ENCODE data around the gene MRPL27.

MRPL27 gene

DNA sequence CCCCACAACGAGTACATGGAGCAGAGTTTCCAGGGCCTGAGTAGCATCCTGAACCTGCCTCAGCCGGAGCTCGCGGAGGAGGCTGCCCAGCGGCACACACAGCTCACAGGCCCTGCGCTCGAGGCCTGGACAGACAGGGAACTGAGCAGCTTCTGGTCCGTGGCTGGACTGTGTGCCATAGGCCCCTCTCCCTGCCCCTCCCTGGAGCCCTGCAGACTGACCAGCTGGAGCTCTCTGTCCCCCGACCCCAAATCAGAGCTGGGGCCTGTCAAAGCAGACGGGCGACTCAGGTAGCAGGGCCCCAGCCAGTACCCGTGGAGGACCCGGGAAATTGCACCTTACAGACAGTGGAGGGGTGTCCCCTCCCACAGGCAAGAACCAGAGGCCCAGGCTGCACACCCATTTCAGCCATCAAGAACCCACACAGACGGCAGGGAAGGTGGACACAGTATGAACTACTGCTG is 13.0 kb downstream of the MRPL27 start:
- DNase-seq: no peak

GRCh38 chr17:50359005-50359699 is 13.8 kb downstream of the MRPL27 start:
- no peak for DNase-seq

DNA sequence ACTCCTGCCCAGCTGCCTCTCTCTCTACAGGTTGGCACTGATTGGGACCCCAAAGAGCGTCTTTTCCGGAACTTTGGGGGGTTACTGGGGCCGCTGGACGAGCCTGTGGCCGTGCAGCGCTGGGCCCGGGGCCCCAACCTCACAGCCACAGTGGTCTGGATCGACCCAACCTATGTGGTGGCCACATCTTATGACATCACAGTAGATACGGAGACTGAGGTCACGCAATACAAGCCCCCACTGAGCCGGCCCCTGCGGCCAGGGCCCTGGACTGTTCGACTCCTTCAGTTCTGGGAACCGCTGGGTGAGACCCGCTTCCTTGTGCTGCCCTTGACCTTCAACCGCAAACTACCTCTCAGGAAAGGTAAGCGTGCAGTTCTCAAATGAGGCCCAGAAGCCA is 14.8 kb downstream of the MRPL27 start:
- DNase-seq: no peak

DNA sequence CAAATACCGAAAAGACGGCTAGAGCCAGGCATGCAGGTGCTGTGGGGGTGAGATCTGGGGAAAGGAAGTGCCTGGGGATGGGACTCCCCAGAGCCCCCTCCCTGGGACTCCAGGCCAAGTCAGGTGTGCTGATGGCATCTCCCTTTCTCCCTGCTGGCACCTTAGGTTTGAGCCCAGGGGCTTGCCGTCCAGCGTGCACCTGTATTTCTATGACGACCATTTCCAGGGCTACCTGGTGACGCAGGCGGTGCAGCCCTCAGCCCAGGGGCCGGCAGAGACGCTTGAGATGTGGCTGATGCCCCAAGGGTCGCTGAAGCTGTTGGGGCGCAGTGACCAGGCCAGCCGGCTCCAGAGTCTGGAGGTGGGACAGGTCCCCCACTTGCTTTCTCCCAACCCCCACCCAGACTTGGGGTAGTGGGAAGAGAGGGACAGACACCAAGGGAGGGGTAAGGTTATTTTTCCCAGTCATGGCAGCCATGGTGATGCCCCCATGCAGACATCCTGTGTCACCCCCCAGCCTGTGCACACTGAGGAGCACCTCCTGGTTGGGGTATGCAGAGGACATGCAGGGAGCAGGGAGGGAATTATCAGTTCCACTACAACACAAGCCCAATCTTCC is 16.0 kb downstream of the MRPL27 start:
- no peak for DNase-seq

DNA sequence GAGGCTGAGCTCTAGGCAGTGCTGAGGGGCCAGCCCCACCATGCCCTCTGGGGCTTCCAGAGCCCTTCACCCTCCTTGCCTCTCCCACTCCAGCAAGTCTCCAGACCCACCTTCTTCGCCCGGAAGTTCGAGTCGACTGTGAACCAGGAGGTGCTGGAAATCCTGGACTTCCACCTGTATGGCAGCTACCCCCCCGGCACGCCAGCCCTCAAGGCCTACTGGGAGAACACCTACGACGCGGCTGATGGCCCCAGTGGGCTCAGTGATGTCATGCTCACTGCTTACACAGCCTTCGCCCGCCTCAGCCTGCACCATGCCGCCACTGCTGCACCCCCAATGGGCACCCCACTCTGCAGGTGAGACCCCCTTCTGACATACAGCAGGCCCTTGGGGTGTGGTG is 16.6 kb downstream of the MRPL27 start:
- no peak for DNase-seq

DNA sequence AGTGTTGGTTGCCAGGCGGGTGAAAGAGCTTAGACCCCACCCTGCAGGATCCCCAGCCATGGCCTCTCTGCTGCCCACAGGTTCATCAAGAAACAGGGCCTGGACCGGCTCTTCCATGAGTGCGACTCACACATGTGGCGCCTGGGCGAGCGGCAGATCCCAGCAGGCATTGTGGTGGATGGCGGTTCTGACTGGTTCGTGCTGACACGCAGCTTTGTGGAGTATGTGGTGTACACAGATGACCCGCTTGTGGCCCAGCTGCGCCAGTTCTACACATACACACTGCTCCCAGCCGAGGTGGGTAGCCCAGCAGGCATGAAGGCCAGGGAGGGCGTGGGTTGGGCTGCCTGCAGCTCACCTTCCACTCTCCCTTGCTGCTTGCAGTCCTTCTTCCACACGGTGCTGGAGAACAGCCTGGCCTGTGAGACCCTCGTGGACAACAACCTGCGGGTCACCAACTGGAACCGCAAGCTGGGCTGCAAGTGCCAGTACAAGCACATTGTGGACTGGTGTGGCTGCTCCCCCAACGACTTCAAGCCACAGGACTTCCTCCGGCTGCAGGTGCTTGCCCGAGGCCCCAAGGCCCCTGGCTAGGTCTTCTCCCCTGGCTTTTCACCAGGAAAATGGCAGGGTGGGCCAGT is 17.2 kb downstream of the MRPL27 start:
- no peak for DNase-seq

GRCh38 chr17:50355336-50355700 is 17.7 kb downstream of the MRPL27 start:
- DNase-seq: no peak

GRCh38 chr17:50354776-50355175 is 18.2 kb downstream of the MRPL27 start:
- no peak for DNase-seq

- no peak for DNase-seq
Measured at GRCh38 chr17:50354198-50354597, 18.8 kb downstream of the MRPL27 start.

DNA sequence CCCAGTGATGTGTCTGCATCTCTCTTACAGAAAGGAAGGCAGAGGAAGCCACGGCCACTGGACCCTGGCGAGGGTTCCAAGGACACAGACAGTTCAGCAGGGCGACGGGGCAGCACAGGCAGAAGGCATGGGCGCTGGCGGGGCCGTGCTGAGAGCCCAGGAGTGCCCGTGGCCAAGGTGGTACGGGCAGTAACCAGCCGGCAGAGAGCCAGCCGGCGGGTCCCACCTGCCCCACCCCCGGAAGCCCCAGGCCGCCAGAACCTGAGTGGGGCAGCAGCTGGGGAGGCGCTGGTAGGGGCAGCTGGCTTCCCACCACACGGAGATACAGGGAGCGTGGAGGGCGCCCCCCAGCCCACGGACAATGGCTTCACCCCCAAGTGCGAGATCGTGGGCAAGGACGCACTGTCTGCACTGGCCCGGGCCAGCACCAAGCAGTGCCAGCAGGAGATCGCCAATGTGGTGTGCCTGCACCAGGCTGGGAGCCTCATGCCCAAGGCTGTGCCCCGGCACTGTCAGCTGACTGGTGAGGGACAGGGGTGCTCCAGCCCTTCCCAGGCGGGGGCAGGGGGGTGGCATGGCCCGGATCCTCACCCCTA is 19.3 kb downstream of the MRPL27 start:
- DNase-seq: no peak

GRCh38 chr17:50352693-50353599 is 20.0 kb downstream of the MRPL27 start:
- no peak for DNase-seq

- DNase-seq: no peak
Measured at GRCh38 chr17:50352072-50352692, 20.8 kb downstream of the MRPL27 start.

DNA sequence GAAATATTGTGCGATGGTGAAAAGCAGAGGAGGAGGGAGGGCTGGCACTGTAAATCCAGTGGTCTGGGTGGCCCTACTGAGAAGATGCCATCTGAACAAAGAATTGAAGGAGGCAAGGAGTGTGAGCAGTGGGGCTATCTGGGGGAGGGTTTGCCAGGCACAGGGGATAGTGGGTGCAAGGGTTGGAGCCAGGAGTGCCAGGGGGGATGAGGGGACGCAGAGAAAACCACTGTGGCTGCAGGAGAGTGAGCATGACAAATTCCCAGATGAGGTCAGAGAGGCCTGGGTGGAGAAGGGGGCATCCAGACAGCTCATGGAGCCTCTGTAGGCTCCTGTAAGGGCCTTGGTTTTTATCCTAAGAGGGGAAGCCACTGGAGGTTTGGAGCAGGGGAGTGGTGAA is 22.3 kb downstream of the MRPL27 start:
- no peak for DNase-seq

DNA sequence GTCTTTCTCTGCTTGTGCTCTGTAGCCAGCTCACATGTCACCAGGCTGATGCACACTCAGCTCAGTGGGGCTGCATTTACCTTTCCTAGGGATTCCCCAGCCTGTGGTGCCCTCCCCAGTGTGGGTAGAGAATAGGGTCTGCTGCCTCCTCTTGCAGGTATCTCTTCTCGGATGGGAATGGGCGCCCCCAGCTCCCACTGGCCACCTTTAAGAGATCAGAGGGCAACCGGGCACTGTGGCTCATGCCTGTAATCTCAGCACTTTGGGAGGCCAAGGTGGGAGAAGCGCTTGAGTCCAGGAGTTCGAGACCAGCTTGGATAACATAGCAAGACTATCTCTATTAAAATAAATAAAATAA is 23.8 kb downstream of the MRPL27 start:
- no peak for DNase-seq

GRCh38 chr17:50348522-50349242 is 24.3 kb downstream of the MRPL27 start:
- DNase-seq: peak; percentile 10

DNA sequence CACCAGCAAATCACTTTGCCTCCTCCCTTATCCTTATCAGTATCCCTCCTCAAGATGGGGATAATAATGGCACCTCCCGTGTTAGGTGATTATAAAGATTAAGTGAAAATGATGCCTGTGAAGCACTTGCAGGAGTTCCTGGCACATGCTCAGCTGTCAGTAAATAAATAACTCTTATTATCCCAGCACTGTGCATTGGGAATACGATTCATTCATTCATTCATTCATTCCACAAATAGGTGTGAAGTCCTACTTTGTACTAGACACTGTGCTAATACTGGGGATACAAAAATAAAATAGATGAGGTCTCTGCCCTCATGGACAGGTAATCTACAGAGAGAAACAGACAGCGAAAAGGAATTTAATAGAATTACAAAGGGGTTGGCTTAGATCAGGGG is 25.1 kb downstream of the MRPL27 start:
- DNase-seq: no peak

DNA sequence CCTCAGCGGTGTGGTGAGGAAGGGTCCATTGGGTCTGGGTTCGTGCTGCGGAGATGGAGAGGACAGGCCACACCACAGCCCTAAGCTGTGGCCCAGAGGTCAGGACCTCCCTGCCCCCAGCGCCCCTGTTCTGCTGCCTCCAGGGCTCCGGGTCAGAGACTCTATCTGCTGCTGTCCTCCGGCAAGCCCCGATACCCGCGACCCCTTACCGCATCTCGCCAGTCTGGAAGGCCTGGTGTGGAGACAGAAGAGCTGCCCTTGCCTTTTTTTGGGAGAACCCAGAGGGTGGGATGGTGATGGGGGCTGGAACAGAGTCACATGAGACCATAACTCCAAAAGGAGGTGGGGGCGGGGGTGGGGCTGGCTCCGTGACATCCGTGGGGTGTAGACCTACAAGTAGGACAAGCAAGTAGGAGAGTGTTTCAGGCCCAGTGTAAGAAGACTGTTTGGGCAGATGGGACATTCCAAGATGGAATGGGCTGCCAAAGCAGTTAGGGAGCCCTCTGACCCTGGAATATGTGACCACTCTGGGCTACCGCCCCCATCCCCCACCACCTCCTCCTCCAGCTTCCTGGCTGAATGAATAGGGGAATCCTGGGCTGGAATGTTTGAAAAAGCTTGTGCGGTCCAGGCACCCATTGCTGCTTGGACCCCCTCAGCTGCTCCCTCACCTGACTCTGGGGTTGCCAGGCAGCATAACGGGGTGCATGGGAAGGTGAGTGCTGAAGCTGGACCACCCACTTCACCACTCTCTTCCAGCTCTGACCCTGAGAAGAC is 25.7 kb downstream of the MRPL27 start:
- DNase-seq: no peak

- DNase-seq: peak; percentile 45
Measured at GRCh38 chr17:50346313-50347116, 26.5 kb downstream of the MRPL27 start.

DNA sequence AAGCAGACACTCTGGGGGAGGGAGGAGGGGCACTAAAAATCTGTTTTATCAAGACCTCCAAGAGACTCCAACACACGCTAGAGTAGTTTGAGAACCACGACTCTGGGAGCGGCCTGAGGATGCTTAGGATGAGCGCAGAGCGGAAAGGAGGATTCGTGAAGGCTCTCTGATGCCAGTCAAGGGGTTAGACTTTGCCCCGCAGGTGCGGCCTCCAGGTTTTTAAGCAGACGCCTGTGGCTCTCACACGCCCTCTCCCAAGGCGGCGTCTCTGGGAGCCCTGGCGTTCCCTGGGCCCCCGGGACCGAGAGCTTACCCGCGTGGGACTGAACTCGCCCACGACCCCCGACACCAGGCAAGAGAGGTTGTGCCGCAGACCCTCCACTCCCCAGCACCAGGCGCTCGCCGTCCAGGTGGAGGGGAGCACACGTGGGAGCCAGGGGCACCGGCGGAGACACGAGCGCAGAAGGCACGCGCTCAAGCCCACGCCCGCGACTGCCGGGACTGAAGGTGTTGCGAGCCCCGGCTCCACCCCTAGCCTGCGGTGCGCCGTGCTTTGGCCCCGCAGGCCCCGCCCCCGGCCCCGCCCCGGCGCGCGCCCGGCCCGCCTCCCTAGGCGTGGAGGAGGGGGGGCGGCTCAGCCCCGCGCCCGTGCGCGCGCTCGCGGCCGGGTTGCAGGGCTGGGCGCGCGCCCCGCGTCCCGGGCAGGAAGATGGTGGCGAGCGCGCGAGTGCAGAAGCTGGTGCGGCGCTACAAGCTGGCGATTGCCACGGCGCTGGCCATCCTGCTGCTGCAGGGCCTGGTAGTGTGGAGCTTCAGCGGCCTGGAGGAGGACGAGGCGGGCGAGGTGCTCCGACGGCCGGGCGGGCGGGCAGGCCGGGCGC is 27.3 kb downstream of the MRPL27 start, which contains the start of gene XYLT2:
Gene XYLT2, plus strand, starts transcription at position 695 of the 881 bp plus-strand sequence. Its CDS starts 15 bp downstream, at position 710.
- peak; percentile 82 for DNase-seq

Data from amniotic stem cell (primary cell).